HAP-1 (cell line): ENCODE results near the gene PDCD6IP.
A peak's percentile ranks its signal among the peaks of the same experiment; 100 is the strongest.

Experiments used
- DNase-seq, 2 experiments: peaks; one replicate each; pipeline ENCODE4 v3.0.0-alpha.2; 2016 to 2020; ENCODE audit warnings: low spot score in 2 of 2
- H3K27me3 ChIP-seq: fragments of 250-450 bp; sonication (Bioruptor Pico); 2 replicates; pipeline ENCODE4 v1.5.1; 2020; ENCODE audit warnings: low read depth, mild to moderate bottlenecking, moderate library complexity
- H3K36me3 ChIP-seq: fragments of 250-450 bp; sonication (Bioruptor Pico); replicated peaks from 2 replicates; pipeline ENCODE4 v1.5.1; 2020; ENCODE audit warnings: mild to moderate bottlenecking
- H3K4me1 ChIP-seq: fragments of 250-450 bp; sonication (Bioruptor Pico); 2 replicates; pipeline ENCODE4 v1.5.1; 2020; ENCODE audit warnings: mild to moderate bottlenecking
- H3K4me3 ChIP-seq: fragments of 250-450 bp; sonication (Bioruptor Pico); 2 replicates; pipeline ENCODE4 v1.5.1; 2020; ENCODE audit warnings: mild to moderate bottlenecking, moderate library complexity
- H3K9me3 ChIP-seq: fragments of 250-450 bp; sonication (Bioruptor Pico); 2 replicates; pipeline ENCODE4 v1.5.1; 2020; ENCODE audit warnings: mild to moderate bottlenecking, moderate library complexity
- in situ Hi-C: fragments of 300-500 bp; cut with MboI; formaldehyde crosslinking; loops from 3 replicates; pipeline ENCODE4 v1.14.3; 2020; ENCODE audit warnings: low sequenced_read_pairs, inconsistent platforms, mixed read lengths

Gene PDCD6IP

DNA sequence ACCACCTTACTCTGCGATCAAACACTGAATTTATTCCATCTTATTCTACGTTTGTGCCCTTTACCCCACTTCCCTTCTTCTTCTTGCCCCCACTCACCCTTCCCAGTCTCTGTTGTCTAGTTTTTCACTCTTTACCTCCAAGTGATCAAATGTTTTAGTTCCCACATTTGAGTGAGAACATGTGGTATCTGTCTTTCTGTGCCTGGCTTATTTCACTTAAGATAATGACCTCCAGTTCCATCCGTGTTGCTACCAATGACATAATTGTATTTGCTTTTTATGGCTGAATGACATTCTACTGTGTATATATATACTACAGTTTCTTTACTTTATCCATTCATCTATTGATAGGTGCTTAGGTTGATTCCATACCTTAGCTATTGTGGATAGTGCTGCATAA is 78.8 kb downstream of the PDCD6IP start:
- Histone ChIP-seq H3K9me3 (no peaks in the 10 kb centered on the region), H3K4me1 (no peaks in the 10 kb centered on the region), H3K4me3 (no peak overlapping the region), H3K27me3 (no peaks in the 10 kb centered on the region), H3K36me3 (no peaks in the 10 kb centered on the region)
- DNase-seq: no peak
- in situ Hi-C loops: no loop called here

- no peak for DNase-seq
- in situ Hi-C loops: no loop called here
- Histone ChIP-seq H3K4me3 (no peak overlapping the region), H3K27me3 (no peaks in the 10 kb centered on the region; the same call in 1 of the 2 replicates), H3K4me1 (no peaks in the 10 kb centered on the region), H3K9me3 (no peaks in the 10 kb centered on the region), H3K36me3 (no peaks in the 10 kb centered on the region)
Measured at GRCh38 chr3:33879540-33879939, 81.1 kb downstream of the PDCD6IP start.

- peaks cover 3% of the 10 kb centered on the region; the same call in 1 of the 2 replicates for H3K27me3 ChIP-seq
- H3K4me1 ChIP-seq: no peaks in the 10 kb centered on the region
- no peak overlapping the region for H3K4me3 ChIP-seq
- H3K9me3 ChIP-seq: no peaks in the 10 kb centered on the region
- no peak for DNase-seq
- in situ Hi-C loops: loop anchor here (5.0 to 10.0 kb wide), 2 partner anchors 146 to 803 kb away; no protein-coding TSS in a partner anchor
- no peaks in the 10 kb centered on the region for H3K36me3 ChIP-seq
Measured at GRCh38 chr3:33881156-33882064, 83.0 kb downstream of the PDCD6IP start.

DNA sequence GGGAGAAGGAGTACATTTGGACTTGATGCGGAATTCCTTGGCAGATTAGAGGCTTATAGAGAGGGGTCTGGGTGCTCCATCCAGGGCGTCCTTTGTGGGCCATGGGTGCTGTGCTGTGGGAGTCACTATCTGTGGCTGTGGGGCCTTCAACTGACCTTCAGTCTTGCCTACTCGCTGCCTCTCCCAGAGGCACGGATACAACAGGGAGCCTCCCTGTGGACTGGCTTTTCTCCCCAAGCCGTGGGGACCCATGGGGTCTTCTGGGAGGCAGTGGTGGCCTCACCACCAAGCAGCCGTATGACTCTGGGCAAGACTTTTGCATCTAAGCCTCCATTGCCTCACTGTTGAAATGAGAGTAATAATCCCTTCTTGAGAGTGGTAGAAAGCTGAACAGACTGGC is 83.9 kb downstream of the PDCD6IP start:
- no peak for DNase-seq
- H3K4me1 ChIP-seq: no peaks in the 10 kb centered on the region
- no peak overlapping the region for H3K4me3 ChIP-seq
- in situ Hi-C loops: loop anchor here (5.0 to 10.0 kb wide), 2 partner anchors 145 to 803 kb away; no protein-coding TSS in a partner anchor
- H3K36me3 ChIP-seq: no peaks in the 10 kb centered on the region
- H3K9me3 ChIP-seq: no peaks in the 10 kb centered on the region
- H3K27me3 ChIP-seq: peaks cover 3% of the 10 kb centered on the region; the same call in 1 of the 2 replicates

DNA sequence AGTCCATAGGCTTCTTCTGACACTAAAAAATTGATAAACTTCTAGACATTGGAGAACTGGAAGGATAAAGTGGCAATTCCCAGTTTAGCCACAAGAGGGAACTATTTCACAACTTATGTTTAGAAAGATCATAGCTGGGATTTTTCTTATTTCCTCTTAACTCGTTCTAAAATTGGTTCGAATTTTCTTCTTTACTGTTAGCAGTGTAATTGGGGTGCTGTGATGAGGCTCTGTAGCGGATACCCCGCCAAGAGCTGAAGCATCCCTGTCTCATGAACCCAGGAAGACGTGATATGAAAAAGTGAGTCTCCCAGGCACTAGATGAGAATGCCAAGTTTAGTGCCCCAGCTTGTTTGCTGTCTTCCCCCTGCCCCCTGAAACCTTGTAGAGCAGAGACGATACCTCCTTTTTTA is 85.1 kb downstream of the PDCD6IP start:
- DNase-seq: peak; percentile 54 to 57
- no peaks in the 10 kb centered on the region for H3K9me3 ChIP-seq
- no peaks in the 10 kb centered on the region for H3K4me1 ChIP-seq
- H3K27me3 ChIP-seq: peaks cover 3% of the 10 kb centered on the region; the same call in 1 of the 2 replicates
- in situ Hi-C loops: loop anchor here (5.0 to 10.0 kb wide), 2 partner anchors 144 to 801 kb away; no protein-coding TSS in a partner anchor
- no peak overlapping the region for H3K4me3 ChIP-seq
- no peaks in the 10 kb centered on the region for H3K36me3 ChIP-seq

DNA sequence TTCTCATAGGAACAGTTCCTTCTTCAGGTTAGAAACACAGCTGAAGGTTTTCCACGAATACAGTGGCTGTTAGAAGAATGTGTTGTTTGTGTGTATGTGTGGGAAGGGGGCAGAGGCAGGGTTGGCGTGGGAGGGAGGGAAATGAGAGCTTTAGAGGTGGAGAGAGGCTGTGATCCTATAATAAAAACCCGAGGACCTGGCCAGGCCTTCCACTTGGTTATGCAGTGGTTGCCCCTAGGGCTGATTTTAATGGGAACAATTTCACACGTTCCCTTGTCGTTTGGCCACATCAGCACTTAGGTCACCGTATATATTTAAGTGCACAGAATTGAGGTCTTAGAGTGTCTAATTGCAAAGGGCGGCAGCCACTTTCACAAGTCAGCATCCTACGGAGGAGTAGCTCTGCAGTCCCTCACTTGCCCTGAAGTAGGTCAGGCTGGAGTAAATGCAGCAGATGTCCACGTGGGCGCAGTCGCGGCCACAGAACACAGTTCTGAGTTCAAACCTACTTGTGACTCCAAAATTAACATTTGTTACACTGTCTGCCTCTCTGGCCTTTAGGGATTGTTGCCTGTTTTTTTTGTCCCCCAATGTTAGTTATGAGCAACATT is 85.6 kb downstream of the PDCD6IP start:
- DNase-seq: no peak

GRCh38 chr3:33884701-33885100 is 86.3 kb downstream of the PDCD6IP start:
- no peaks in the 10 kb centered on the region for H3K9me3 ChIP-seq
- H3K27me3 ChIP-seq: peaks cover 3% of the 10 kb centered on the region; the same call in 1 of the 2 replicates
- H3K36me3 ChIP-seq: no peaks in the 10 kb centered on the region
- no peaks in the 10 kb centered on the region for H3K4me1 ChIP-seq
- in situ Hi-C loops: loop anchor here (5.0 to 10.0 kb wide), 2 partner anchors 143 to 800 kb away; no protein-coding TSS in a partner anchor
- no peak overlapping the region for H3K4me3 ChIP-seq
- DNase-seq: no peak

More for the DNA sequence above, 85.6 kb downstream of the PDCD6IP start:
- in situ Hi-C loops: loop anchor here (5.0 to 10.0 kb wide), 2 partner anchors 143 to 801 kb away; no protein-coding TSS in a partner anchor
- H3K4me1 ChIP-seq: no peaks in the 10 kb centered on the region
- no peaks in the 10 kb centered on the region for H3K9me3 ChIP-seq
- H3K27me3 ChIP-seq: peaks cover 3% of the 10 kb centered on the region; the same call in 1 of the 2 replicates
- H3K36me3 ChIP-seq: no peaks in the 10 kb centered on the region
- H3K4me3 ChIP-seq: no peak overlapping the region

GRCh38 chr3:33885496-33885895 is 87.1 kb downstream of the PDCD6IP start:
- DNase-seq: no peak
- in situ Hi-C loops: loop anchor here (10.0 kb wide), 1 partner anchor 799 kb away; no protein-coding TSS in a partner anchor
- Histone ChIP-seq H3K27me3 (peaks cover 3% of the 10 kb centered on the region; the same call in 1 of the 2 replicates), H3K4me1 (0 out of 2 replicates have a peak, but pooled peaks cover 3% of the 10 kb centered on the region), H3K4me3 (no peak overlapping the region), H3K9me3 (no peaks in the 10 kb centered on the region), H3K36me3 (no peaks in the 10 kb centered on the region)

DNA sequence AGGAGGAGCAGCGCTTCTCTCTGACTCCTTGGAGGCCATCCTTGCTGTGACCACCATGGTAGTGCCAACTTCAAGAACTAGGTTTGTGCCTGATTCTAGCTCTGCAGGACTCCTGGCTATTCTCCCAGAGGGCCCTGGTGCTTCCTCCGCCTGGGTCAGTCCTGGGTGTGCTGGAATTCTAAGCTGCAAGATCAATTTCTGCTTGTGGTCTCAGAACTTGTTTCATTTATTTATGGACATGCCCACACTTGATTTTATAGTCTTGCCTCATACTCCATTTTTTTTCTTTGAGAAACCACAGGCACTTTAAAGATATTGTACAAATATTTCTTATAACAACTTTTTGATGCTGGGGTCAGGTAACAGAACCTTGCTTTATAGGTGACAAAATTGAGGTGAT is 87.6 kb downstream of the PDCD6IP start:
- DNase-seq: no peak
- Histone ChIP-seq H3K4me3 (no peak overlapping the region), H3K9me3 (no peaks in the 10 kb centered on the region), H3K4me1 (0 out of 2 replicates have a peak, but pooled peaks cover 3% of the 10 kb centered on the region), H3K36me3 (no peaks in the 10 kb centered on the region), H3K27me3 (peaks cover 3% of the 10 kb centered on the region; the same call in 1 of the 2 replicates)
- in situ Hi-C loops: loop anchor here (10.0 kb wide), 1 partner anchor 799 kb away; no protein-coding TSS in a partner anchor

- in situ Hi-C loops: loop anchor here (10.0 kb wide), 1 partner anchor 797 kb away; no protein-coding TSS in a partner anchor
- peaks cover 3% of the 10 kb centered on the region; the same call in 1 of the 2 replicates for H3K4me1 ChIP-seq
- H3K27me3 ChIP-seq: peaks cover 3% of the 10 kb centered on the region; the same call in 1 of the 2 replicates
- no peak for DNase-seq
- H3K9me3 ChIP-seq: no peaks in the 10 kb centered on the region
- no peaks in the 10 kb centered on the region for H3K36me3 ChIP-seq
- H3K4me3 ChIP-seq: no peak overlapping the region
Measured at GRCh38 chr3:33887478-33887877, 89.0 kb downstream of the PDCD6IP start.

DNA sequence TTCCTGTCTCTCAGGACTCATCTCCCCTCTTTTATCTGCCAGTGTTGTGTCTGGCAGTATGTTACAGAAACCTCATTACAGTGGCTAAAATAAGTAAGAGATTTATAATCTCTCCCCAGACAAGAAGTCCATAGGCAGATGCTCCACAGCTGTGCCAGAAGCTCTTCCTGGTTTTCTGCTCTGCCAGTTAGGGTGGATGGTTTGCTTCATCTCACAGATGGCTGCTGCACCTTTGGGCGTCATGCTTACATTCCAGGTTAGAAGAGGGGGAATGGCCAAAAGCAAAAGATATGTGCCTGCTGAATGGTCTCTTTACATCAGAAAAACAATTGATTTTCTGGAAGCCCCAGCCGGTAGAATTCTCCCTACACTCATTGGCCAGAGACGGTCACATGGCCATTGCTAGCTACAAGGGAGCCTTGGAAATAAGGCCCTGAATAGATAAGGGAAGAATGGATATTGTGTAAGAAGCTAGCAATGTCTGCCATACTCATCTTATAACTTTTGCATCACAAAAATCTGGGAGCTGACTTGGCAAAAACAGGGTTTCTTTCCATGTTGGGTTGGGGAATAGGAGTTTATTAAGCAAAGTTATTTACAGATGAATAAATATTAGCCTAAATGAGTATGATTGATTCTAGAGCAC is 91.1 kb downstream of the PDCD6IP start:
- no peaks in the 10 kb centered on the region for H3K9me3 ChIP-seq
- no peak for DNase-seq
- in situ Hi-C loops: loop anchor here (10.0 kb wide), 1 partner anchor 795 kb away; no protein-coding TSS in a partner anchor
- H3K36me3 ChIP-seq: no peaks in the 10 kb centered on the region
- H3K4me1 ChIP-seq: peaks cover 3% of the 10 kb centered on the region; the same call in 1 of the 2 replicates
- no peak overlapping the region for H3K4me3 ChIP-seq
- peaks cover 3% of the 10 kb centered on the region; the same call in 1 of the 2 replicates for H3K27me3 ChIP-seq

DNA sequence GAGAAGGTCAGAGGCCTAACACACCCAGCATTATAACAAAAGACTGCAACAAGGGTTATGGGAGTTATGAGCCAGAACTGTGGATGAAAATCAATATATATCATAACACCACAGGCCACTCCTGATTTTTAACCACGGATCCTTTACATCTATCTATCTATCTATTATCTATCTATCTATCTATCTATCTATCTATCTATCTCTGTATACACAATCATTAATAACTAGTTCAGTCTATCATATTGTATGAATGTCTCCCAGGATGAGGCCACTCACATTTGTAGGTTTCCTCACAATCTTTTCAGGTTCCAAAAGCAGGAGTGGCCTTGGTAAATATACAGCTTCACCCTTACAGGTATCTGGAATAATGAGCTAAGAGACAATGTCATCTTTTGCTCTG is 94.2 kb downstream of the PDCD6IP start:
- H3K27me3 ChIP-seq: peaks cover 2% of the 10 kb centered on the region; the same call in 1 of the 2 replicates
- no peaks in the 10 kb centered on the region for H3K36me3 ChIP-seq
- in situ Hi-C loops: no loop called here
- H3K9me3 ChIP-seq: no peaks in the 10 kb centered on the region
- DNase-seq: no peak
- peaks cover 3% of the 10 kb centered on the region; the same call in 1 of the 2 replicates for H3K4me1 ChIP-seq
- no peak overlapping the region for H3K4me3 ChIP-seq

GRCh38 chr3:33895658-33896057 is 97.2 kb downstream of the PDCD6IP start:
- H3K36me3 ChIP-seq: no peaks in the 10 kb centered on the region
- in situ Hi-C loops: no loop called here
- DNase-seq: no peak
- H3K4me1 ChIP-seq: no peaks in the 10 kb centered on the region; the same call in 1 of the 2 replicates
- H3K4me3 ChIP-seq: no peak overlapping the region
- peaks cover 2% of the 10 kb centered on the region; the same call in 1 of the 2 replicates for H3K27me3 ChIP-seq
- H3K9me3 ChIP-seq: no peaks in the 10 kb centered on the region
